ENCODE data around the gene TMEM179.

- TF ChIP-seq, protein P1, sequence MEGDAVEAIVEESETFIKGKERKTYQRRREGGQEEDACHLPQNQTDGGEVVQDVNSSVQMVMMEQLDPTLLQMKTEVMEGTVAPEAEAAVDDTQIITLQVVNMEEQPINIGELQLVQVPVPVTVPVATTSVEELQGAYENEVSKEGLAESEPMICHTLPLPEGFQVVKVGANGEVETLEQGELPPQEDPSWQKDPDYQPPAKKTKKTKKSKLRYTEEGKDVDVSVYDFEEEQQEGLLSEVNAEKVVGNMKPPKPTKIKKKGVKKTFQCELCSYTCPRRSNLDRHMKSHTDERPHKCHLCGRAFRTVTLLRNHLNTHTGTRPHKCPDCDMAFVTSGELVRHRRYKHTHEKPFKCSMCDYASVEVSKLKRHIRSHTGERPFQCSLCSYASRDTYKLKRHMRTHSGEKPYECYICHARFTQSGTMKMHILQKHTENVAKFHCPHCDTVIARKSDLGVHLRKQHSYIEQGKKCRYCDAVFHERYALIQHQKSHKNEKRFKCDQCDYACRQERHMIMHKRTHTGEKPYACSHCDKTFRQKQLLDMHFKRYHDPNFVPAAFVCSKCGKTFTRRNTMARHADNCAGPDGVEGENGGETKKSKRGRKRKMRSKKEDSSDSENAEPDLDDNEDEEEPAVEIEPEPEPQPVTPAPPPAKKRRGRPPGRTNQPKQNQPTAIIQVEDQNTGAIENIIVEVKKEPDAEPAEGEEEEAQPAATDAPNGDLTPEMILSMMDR (IDR thresholded peaks at IDR 0.05), result no peak
- TF ChIP-seq POLR2A (IDR thresholded peaks at IDR 0.05), result no peak
- no peak for TF ChIP-seq EP300 (IDR thresholded peaks at IDR 0.05)
Observed at GRCh38 chr14:104550340-104550860, 54.2 kb downstream of the TMEM179 start.

All from upper lobe of left lung (tissue), 4 donors.